ENCODE measurements around the gene RNPC3. TPM values are rescaled to one million over a fixed set of nuclear protein-coding genes. Genes with fewer than 3 reads are reported as not detected.
"Not testable (repeated sequence)": the region's sequence is repeated elsewhere in the genome, so short reads cannot be mapped to it uniquely, and the experiment has no call there.

Gene RNPC3
- total RNA-seq, 1 donor from 2014 or later, result 18.9 TPM

- TF ChIP-seq CTCF (conservative IDR thresholded peaks at IDR 0.05), result no peak
- H3K9me3 Mint-ChIP-seq, result no peaks in the 10 kb centered on the region
- no peak for DNase-seq (ENCODE audit: low read depth, low spot score)
- H3K27ac Mint-ChIP-seq (ENCODE audit: unreplicated experiment), result no peak overlapping the region
- no peaks in the 10 kb centered on the region for H3K4me1 Mint-ChIP-seq
- H3K4me3 Mint-ChIP-seq, result no peak overlapping the region
- no peaks in the 10 kb centered on the region for H3K27me3 Mint-ChIP-seq (ENCODE audit: low read depth)
- no peaks in the 10 kb centered on the region for H3K36me3 Mint-ChIP-seq (ENCODE audit: low read depth)
Observed at GRCh38 chr1:103576065-103576464, 50.6 kb downstream of the RNPC3 start.

- H3K27ac Mint-ChIP-seq (ENCODE audit: unreplicated experiment); H3K9me3 Mint-ChIP-seq; H3K36me3 Mint-ChIP-seq (ENCODE audit: low read depth); H3K4me3 Mint-ChIP-seq; H3K27me3 Mint-ChIP-seq (ENCODE audit: low read depth); DNase-seq (ENCODE audit: low read depth, low spot score); H3K4me1 Mint-ChIP-seq: not testable (repeated sequence)
Observed at GRCh38 chr1:103576784-103577183, 51.3 kb downstream of the RNPC3 start.

- H3K27me3 Mint-ChIP-seq (ENCODE audit: low read depth), result no peaks in the 10 kb centered on the region
- TF ChIP-seq CTCF (conservative IDR thresholded peaks at IDR 0.05), result no peak
- H3K9me3 Mint-ChIP-seq, result peaks cover 4% of the 10 kb centered on the region
- no peaks in the 10 kb centered on the region for H3K4me1 Mint-ChIP-seq
- no peak overlapping the region for H3K4me3 Mint-ChIP-seq
- no peaks in the 10 kb centered on the region for H3K36me3 Mint-ChIP-seq (ENCODE audit: low read depth)
- DNase-seq (ENCODE audit: low read depth, low spot score), result no peak
- H3K27ac Mint-ChIP-seq (ENCODE audit: unreplicated experiment), result no peak overlapping the region
Observed at GRCh38 chr1:103582464-103582863, 57.0 kb downstream of the RNPC3 start.

GRCh38 chr1:103583887-103584286, 58.4 kb downstream of the RNPC3 start:
- DNase-seq (ENCODE audit: low read depth, low spot score), result no peak
- Mint-ChIP-seq H3K27ac (ENCODE audit: unreplicated experiment) (no peak overlapping the region), H3K9me3 (peaks cover 8% of the 10 kb centered on the region), H3K36me3 (ENCODE audit: low read depth) (peaks cover 2% of the 10 kb centered on the region), H3K4me1 (no peaks in the 10 kb centered on the region), H3K4me3 (no peak overlapping the region), H3K27me3 (ENCODE audit: low read depth) (no peaks in the 10 kb centered on the region)
- no peak for TF ChIP-seq CTCF (conservative IDR thresholded peaks at IDR 0.05)

GRCh38 chr1:103584537-103584936, 59.0 kb downstream of the RNPC3 start:
- Mint-ChIP-seq H3K4me1 (no peaks in the 10 kb centered on the region), H3K36me3 (ENCODE audit: low read depth) (peaks cover 2% of the 10 kb centered on the region), H3K4me3 (no peak overlapping the region), H3K27ac (ENCODE audit: unreplicated experiment) (no peak overlapping the region), H3K9me3 (peaks cover 11% of the 10 kb centered on the region), H3K27me3 (ENCODE audit: low read depth) (no peaks in the 10 kb centered on the region)
- no peak for DNase-seq (ENCODE audit: low read depth, low spot score)
- TF ChIP-seq CTCF (conservative IDR thresholded peaks at IDR 0.05), result no peak

GRCh38 chr1:103602740-103603139, 77.2 kb downstream of the RNPC3 start:
- H3K9me3 Mint-ChIP-seq; DNase-seq (ENCODE audit: low read depth, low spot score); H3K4me3 Mint-ChIP-seq; H3K4me1 Mint-ChIP-seq; H3K36me3 Mint-ChIP-seq (ENCODE audit: low read depth); H3K27me3 Mint-ChIP-seq (ENCODE audit: low read depth); H3K27ac Mint-ChIP-seq (ENCODE audit: unreplicated experiment): not testable (repeated sequence)

Other genes with a start within 250 kb of the RNPC3 start
- gene AMY2B, start 45.9 kb downstream of the RNPC3 start, total RNA-seq, result 2.7 and 3.4 TPM in 2 replicates
- gene AMY2A, start 91.7 kb downstream of the RNPC3 start, total RNA-seq, result not detected in 2 replicates
- not detected in 2 replicates for gene AMY1A, start 130.1 kb downstream of the RNPC3 start, total RNA-seq
- not detected in 2 replicates for gene AMY1B, start 170.5 kb downstream of the RNPC3 start, total RNA-seq
- not detected in 2 replicates for gene AMY1C, start 224.2 kb downstream of the RNPC3 start, total RNA-seq

Data from neural crest cell (in vitro differentiated cells).